HG02938 (cell line): Measurements from ENCODE around the gene UBE2G2.

Experiments used
- ATAC-seq: cut with Tn5 transposase; IDR thresholded peaks from one replicate; pipeline ENCODE4 v1.9.1; 2021; ENCODE audit warnings: mild to moderate bottlenecking, moderate library complexity; ENCODE audit not compliant: unreplicated experiment

Gene UBE2G2

GRCh38 chr21:44801468-44802395 lies at the start of gene UBE2G2:
Gene UBE2G2 (minus strand): TSS chr21:44801820. CDS start chr21:44801748, 72 bp downstream.
- peak; percentile 63 for ATAC-seq

- no peak for ATAC-seq
Observed at GRCh38 chr21:44850905-44851657, 49.5 kb upstream of the UBE2G2 start.

- ATAC-seq, result no peak
Observed at GRCh38 chr21:44850208-44850800, 48.7 kb upstream of the UBE2G2 start.

GRCh38 chr21:44849616-44850130 lies 48.1 kb upstream of the UBE2G2 start:
- no peak for ATAC-seq

- ATAC-seq, result no peak
Observed at GRCh38 chr21:44848821-44849521, 47.4 kb upstream of the UBE2G2 start.

- no peak for ATAC-seq
Observed at GRCh38 chr21:44847261-44848056, 45.8 kb upstream of the UBE2G2 start.

GRCh38 chr21:44846485-44847260 lies 45.1 kb upstream of the UBE2G2 start:
- no peak for ATAC-seq

- no peak for ATAC-seq
Observed at GRCh38 chr21:44846224-44846484, 44.5 kb upstream of the UBE2G2 start.

- no peak for ATAC-seq
Observed at GRCh38 chr21:44845418-44846223, 44.0 kb upstream of the UBE2G2 start.

GRCh38 chr21:44844256-44844655 lies 42.6 kb upstream of the UBE2G2 start:
- ATAC-seq, result no peak

GRCh38 chr21:44842721-44843445 lies 41.3 kb upstream of the UBE2G2 start:
- ATAC-seq, result no peak

GRCh38 chr21:44842087-44842486 lies 40.5 kb upstream of the UBE2G2 start:
- no peak for ATAC-seq

GRCh38 chr21:44840771-44841170 lies 39.2 kb upstream of the UBE2G2 start:
- no peak for ATAC-seq

- no peak for ATAC-seq
Observed at GRCh38 chr21:44838951-44839350, 37.3 kb upstream of the UBE2G2 start.

GRCh38 chr21:44838039-44838895 lies 36.6 kb upstream of the UBE2G2 start:
- no peak for ATAC-seq

GRCh38 chr21:44837537-44837936 lies 35.9 kb upstream of the UBE2G2 start:
- ATAC-seq, result no peak
